Muscle of arm (tissue), 12 donors: ENCODE data around the gene TEC. TPM values are rescaled to one million over a fixed set of nuclear protein-coding genes. Genes with fewer than 3 reads are reported as not detected.

Experiments used
- DNase-seq: peaks from one replicate; pipeline ENCODE4 v3.0.0-alpha.2; 2013
- polyA plus RNA-seq, 12 donors: library from polyadenylated mRNA; unstranded; fragments of 120-200 nt; gene quantifications; one replicate each; pipeline ENCODE4 v1.2.1, GENCODE V29; 2013; ENCODE audit not compliant: insufficient read length in 12 of 12

Gene TEC
- polyA plus RNA-seq, 12 donors: 0.49 to 3.3 (median 1.0) TPM; not detected in 2

DNA sequence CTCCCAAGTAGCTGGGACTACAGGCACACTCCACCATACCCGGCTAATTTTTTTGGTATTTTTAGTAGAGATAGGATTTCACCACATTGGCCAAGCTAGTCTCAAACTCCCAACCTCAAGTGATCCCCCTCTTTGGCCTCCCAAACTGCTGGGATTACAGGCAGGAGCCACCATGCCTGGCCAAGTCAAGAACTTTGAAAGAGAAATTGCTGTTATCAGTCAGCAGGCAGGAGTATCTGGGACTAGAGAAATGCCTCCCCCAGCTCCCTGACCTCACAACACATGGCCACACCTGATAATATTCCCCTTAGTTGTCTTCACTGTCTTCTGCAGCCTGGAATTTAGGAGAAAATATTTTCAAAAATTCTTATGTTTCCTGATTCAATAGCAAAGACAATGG lies 143.0 kb downstream of the TEC start:
- no peak for DNase-seq

DNA sequence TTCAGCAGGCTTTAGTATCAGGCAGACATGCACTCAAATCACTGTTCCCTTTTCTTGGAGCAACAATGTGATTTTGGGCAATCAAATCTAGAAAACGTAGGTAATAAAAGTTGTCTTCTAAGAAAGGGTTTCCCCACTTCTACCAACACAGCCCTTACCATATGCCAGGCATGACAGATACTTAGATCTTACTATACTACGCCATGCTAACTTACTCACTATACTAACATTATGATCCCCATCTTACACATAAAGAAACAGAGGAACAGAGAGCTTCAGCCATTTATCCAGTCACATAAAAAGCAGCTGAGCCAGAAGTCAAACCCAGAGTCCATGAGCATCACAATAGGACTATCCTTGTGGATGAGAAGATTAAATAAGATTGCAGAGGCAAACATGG lies 144.8 kb downstream of the TEC start:
- DNase-seq: no peak

DNA sequence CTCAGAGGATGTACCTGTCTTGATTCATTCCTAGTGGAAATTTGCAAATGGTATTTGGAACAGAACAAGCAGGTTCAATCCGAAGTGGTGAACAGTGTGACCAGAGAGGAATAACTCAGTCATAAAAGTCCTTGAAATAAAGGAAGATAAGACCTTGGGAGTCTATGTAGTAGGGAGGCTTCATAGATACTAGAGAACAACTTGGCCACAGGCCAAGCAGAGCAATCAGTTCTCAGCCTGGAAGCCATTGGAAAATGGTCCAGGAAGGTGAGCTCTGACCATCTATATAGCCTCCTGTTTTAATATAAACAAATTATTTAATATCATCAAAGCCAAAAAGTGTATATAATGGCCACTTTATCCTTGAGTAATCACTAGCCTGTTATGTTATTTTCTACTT lies 146.9 kb downstream of the TEC start:
- no peak for DNase-seq

DNA sequence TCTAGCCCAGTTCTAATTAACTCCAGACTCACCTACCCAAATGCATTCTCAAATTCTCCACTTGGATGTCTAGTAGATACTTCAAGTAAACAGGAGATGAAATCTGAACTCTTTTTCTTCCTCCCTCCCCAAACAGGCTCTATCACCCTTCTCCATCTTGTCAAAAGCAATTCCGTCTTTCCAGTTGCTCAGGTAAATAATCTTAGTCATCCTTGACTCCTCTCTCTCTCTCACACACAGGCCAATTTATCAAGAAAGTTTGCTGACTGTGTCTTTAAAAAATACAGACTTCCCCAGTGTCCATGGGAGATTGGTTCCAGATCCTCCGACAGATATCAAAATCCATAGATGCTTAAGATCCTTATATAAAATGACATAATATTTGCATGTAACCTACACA lies 148.5 kb downstream of the TEC start:
- DNase-seq: no peak

DNA sequence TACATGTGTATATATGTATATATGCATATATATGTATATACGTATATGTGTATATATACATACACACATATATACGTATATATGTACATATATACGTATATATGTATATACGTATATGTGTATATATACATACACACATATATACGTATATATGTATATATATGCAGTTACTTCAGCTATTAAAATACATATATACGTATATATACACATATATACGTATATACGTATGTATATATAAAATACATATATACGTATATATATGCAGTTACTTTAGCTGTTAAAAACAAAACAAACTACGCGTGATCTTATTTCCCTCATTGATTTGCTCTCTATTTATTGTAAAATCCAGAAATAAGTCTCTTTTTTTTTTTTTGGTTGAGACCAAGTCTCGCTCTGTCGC lies 149.5 kb downstream of the TEC start:
- DNase-seq: no peak

DNA sequence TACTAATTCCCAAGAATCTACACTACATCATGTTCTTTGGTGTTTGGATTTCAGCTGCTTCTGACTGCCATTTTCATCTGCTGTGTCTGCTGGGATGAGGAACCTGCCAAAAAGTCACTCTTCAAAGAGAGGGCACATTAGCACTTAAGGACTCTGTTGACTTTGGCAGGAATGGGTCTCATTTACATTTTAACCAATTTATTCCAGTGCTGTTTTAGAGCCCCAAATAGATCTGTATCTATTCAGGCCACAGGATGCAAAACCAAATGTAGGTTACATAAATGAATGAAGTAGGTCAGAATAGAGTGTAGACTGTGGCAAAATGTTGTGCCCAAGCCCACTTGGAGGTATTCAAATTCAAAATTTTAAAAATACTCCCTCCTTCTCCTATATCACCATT lies 150.0 kb downstream of the TEC start:
- DNase-seq: no peak

DNA sequence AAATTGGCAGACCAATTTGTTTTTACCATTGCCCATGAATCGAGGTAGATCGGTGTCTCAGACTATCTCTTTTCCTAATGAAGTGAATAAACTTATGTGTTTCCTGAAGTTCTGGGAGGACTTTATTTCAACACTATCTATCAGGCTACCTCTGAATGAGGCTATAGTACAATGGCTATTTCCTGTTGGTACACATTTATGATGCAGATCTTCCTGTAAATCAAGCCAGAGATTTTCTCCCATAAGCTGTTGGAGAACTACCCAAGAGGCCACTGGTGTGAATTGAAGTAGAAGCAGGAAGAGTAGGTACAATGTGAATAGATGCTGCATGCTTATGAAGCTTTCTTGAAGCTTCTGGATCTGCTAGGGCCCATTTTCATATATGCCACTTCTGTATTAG lies 151.6 kb downstream of the TEC start:
- DNase-seq: no peak

DNA sequence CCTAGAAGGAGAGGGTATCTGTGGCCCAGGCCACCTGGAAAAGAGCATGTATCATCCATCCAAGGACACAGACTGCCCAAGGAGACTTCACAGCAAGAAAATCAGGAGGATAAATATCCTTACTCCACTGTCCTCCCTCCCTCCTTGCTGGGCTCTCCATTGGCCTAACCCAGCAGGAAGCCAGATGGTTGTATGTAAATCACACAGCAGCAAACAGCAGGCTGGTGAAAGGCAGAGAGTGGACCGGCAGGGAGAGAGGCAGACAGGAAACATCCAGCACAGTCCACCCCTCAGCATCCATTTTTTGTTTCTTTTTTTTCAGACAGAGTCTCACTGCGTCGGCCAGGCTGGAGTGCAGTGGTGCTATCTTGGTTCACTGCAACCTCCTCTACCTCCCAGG lies 153.1 kb downstream of the TEC start:
- no peak for DNase-seq

DNA sequence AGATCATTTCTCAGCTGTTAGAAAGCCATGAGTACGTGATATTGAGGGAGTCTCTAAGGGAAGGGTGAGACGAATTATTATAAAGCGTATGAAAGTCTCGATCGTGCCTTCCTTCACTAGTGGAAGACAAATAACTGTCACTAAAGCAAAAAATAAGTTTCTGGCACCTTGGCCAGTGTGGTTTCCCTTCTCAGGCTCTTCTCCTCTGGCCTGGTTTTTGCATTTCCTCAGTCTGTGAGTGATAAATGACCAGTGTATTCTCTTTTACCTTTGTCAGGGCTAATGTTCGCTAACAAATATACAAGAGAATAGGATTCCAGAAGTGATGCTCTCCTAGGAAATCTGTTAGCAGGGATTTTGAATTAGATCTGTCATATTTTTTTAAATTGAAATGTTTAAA lies 155.2 kb downstream of the TEC start:
- no peak for DNase-seq

DNA sequence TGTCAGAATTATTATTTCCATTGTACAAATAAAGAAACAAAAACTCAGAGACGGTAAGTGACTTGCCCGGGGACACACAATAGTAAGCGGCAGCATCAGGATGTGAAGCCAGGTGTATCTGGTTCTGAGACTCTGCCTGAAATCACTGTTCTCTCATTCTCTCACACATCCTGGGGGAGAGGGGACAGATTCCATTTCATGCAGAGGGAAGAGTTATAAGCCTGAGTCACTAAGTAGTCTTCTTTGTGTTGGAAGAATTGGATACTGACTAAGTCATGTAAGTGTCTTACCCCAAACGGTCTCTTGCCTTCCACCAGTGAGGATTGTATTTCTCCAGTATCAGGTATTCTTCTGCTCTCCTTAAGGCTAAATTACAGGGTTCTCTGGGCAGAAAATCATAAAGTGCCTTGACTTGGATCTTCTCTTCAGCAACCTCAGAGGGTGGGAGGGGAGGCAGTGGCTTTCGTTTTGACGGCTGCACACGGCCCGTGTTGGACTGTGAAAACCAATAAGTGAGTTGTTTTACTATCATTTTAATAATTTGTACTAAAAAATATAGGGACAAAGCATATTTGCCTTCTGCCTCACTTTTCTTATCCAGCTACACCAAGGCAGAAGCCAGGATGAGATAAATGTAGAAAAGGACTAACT lies 157.5 kb downstream of the TEC start:
- DNase-seq: no peak

DNA sequence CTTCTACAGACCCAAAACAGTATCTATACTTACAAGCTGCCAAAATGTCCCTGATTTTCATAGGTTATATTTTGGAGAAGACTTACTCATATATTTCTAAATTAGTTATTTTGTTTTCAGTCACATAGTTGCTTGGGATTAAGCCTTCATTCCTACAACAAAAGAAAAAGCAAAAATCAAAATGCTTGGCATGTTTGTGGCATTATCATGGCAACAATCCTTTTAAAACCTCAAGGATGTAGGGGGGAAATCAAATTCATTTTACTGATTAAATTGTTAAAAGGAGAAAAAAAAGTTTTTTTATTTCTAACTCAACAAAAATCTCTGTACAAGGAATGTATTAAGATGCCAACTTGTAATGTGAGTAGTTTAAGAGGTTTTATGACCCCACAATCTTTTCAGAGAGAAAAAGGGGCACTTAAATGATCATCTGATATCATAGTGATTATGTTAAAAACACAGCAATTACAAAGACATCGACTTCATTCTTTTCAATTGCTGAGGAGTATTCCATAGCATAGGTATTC lies 159.1 kb downstream of the TEC start:
- DNase-seq: no peak

DNA sequence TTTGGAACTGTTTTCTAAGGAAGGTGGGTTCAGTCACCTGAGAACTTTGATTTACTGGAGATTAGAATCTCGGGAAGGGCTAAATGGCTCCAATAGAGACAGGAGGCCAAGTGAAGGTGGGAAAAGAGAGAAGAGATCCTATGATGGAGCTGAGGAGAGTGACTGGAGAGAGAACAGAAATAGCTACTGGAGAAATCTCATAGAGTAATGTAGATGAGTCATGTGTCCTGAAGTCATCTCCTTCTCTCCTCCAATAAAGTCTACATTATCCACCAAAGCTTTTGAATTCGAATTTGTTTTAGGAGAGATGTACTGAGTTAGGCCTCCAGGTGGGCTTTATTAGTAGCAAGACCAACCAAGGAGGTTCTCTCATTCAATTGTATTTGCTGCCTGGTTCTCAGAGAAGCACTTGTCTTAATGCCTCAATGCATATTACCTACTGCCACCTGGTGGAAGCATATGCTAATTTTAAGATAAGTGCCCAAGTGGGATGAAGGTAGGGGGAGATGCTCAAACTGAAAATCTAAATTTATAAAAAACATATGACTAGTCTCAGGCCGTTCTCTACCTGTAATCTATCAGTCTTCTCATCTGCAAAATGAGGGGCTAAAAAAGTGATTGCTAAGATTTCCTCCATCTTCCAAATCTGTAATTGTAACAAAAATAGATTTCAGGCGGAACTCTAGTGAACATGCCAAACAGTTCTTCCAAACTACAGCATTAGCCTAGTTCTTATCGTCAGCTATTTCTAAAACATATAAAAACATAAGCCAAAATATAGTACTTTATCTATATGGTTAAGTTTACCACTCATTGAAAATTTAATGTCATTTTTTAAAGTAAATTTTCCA lies 160.0 kb downstream of the TEC start:
- no peak for DNase-seq

DNA sequence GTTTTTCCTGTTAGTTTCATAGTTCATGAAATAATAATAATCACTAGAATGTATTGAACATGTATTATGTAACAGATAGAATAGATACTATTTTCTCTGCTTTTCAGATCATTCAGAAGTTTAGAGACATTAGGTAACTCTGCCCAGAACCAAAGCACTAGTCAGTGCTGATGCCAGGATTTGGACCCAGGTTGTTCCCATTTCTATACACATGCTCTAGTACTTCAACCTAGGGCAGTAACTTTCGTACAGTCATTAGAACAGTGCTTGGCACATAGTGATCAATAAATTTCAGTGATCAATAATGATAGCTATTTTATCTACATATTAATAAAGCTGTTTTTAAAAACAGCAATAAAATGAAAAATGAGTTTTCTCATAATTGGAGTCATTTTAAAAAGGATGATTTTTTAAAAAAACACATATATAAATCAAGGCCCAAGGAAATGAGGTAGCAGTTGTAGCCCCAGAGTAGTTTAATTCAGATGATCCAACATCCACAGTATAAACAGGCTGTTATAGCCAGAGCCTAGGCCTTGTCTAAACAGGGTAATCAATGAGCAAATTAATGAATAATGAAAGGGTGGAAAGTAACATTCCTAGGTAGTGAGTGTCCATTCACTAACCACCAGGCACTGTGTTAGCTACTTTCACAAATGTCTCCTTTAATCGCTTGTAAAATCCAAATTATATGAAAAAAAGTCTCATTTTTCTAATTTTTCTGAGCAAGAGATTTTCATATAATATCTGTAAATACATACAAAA lies 161.1 kb downstream of the TEC start:
- DNase-seq: no peak

DNA sequence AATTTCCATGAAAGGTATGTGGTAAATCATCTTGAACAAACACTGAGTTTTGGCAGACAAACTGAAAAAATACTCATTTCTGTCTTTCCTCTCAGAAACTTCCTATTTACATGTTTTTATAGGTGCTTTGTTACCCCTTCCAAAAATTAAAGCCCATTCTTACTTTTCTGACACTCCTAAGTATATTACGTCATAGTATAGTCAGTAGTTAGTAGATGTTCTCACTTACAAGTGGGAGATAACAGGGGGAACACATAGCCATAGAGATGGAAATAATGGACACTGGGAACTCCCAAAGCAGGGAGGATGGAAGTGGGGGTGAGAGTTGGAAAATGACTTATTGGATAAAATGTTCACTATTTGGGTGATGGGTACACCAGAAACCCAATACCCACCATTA lies 164.4 kb downstream of the TEC start:
- DNase-seq: no peak

DNA sequence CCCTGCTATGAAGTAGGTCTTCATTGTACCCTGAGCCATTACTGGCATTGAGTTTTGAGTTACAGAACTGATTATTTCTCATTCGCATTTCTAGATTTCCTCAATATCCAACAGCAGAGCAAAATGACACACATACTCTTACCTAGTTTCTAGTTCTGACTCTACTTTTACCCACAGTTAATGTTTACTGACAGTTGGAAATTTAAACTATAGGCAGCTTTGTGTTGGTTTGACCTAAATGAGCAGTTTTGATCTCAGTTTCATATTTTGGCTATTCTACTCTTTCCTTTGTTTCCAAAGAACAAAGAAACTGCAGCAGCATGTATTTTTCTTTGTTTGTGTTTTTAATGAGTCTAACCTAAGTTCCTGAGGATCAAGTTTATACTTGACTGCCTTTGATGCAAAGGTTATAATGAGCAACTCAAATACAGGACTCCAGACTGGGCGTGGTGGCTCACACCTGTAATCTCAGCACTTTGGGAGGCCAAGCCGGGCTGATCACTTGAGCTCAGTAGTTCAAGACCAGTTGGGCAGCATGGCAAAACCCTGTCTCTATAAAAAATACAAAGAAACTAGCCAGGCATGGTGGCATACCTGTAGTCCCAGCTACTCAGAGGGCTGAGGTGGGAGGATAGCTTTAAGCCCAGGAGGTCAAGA lies 166.0 kb downstream of the TEC start:
- no peak for DNase-seq

DNA sequence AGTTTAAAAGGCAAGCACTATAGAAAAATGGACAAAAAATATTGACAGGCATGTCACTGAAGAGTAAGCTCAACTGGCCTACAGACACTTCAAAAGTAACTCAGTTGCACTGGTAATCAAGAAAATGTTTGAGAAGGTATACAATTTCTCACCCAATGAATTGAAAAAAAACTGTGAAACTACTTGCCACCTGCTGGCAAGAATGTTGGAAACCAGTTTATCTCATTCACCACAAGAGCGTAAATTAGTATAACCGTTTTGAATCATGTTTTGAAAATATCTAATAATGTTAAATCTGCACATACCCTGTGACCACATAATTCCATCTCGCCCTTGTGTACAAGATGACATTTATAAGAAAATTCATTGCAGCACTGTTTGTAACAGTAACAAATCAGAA lies 167.3 kb downstream of the TEC start:
- DNase-seq: no peak

DNA sequence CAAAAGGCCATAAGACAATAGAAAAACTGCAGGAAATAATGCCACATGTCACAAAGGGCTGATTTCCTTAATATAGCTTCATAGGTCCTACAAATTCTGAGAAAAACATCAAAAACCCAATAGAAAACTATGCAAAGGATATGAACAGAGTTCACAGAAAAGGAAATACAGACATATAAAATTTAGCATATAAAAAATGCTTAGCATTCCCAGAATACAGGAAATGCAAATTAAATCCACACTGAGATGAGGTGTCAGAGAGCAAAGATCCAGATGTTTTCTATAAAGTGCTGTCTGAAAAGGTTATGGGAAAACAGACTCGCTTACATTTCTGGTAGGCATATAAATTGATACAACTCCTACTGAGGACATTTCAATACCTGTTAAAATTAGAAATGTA lies 169.4 kb downstream of the TEC start:
- no peak for DNase-seq

DNA sequence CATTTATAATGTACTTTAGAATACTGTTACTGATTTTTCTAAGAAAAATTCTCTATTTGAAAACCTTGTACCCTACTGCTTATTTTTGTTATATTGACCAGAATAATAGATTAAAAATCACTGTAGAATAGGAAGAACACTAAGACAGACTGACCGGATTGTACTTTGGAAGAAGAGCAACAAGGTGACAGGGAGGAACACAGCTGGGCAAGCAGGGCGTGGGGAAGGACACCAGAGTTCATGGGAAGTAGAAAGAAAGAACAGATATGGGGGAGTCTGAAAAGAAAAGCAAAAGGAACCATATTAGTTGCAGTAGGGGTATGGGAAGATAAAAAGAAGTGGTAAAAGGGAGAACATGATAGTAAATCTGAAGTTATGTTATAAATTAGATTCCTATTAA lies 174.2 kb downstream of the TEC start:
- no peak for DNase-seq

DNA sequence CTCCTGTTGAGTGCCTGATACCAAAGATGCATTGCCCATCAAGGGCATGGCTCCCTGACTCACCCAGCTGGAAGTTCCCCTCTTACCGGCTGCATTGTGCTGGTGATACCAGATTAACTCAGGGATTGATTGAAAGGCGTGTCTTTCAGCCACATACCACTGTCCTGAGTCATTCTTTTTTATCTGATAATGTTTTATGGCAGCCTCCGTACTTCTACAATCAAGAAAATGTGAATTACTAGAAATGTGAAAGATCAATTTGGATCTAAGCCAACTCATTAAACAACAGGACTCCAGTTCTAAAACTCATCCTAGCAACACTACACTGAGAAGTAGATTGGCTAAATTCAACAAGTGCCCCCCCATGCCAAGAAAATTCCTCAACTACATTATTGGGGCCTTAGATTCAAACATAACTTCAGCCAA lies 175.6 kb downstream of the TEC start:
- DNase-seq: no peak

DNA sequence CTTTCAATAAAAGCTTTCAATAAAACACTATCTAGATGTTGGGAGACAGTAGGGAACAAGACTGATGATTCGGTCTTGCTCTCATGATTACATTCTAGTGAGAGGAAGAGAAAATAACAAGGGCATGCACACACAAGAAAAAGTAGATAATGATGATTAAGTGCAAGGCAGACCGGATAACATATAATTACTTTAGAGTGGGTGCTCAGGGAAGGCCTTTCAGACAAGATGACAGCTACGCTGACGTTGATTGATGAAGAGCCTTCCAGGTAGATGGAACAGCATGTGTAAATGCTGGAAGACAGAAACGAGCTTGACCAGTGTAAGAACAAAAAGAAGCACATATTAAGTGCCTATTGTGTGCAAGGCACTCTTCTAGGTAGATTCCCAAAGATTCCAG lies 179.0 kb downstream of the TEC start:
- no peak for DNase-seq

DNA sequence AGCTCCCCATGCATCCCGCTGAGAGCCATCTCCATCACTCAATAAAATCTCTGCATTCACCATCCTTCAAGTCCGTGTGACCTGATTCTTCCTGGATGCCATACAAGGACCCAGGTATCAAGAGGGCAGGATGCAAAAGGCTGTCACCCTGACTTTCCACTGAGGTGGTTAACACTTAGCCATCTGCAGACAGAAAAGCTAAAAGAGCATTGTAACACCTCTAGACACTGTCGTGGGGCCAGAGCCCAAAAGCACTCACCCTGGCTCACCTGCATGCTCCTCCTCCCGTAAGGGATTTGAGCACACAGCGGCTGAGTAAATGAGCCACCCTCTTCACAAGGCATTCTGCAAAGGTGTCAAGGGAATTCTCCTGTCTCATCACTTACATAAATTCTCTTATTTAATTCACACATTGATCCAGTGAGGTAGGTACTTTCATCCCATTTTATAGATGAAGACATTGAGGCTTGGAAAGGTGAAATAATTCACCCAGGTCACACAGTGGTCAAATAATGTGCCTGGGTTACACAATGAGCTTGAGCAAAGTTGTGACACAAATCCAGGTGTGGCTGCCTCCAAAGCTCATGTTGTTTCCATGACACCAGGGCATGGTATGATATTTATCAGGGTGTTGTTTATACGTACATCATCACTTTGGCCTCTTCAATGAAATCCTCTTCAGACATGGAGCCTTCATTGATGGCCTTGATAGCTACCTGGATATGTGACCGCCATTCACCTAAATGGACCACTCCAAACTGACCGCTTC lies 183.6 kb downstream of the TEC start:
- DNase-seq: no peak
